Bladder microvascular endothelial cell (primary cell): ENCODE results near the gene RBM22. TPM values are rescaled to one million over a fixed set of nuclear protein-coding genes. Genes with fewer than 3 reads are reported as not detected.

ENCODE experiments used
- total RNA-seq: library from RNA; depleted of rRNA; stranded (reverse); fragments of >200 nt; gene quantifications from 2 replicates; pipeline ENCODE4 v1.2.3, GENCODE V29; 2014

Gene RBM22
- 14.2 and 27.4 TPM in 2 replicates for total RNA-seq

DNA sequence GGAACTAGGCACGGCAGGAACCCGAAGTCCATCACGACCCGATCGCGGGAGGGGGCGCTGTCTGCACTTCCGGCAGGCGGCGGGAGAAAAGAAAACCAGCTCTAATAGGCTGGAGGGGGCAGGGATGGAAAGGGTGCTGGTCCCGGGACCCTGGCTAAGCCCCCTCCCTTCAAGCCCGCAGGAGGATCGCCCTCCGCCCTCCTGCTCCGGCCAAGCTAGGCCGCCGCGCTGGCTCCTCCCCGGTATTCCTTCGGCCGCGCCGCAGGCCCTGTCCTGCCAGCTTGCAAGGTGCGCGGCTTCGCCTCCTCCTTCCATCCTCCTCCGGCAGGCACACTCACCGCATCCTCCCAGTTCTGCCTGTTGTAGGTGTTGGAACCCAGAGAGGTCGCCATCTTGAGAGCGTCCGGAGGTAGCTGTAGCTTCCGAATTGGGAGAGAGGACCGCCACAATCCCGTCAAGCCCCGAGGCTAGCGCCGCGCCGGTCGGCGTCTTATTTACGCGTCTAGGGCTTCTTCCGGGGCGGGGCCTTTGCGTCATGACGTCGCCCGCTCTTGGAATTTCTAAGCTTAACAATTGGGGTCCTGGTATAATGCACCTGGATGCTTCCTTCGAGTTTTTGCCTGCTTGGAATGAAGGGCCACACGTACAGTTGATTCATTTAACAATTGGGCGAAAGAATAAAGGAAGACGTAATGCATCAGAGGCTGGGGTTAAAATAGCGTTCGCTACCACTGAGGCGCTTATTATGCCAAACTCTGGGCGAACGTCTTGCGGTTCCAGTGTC is at the start of gene RBM22:
Gene RBM22 (minus strand): TSS at position 469 of the 784 bp plus-strand sequence. CDS start 77 bp downstream, at position 392.

DNA sequence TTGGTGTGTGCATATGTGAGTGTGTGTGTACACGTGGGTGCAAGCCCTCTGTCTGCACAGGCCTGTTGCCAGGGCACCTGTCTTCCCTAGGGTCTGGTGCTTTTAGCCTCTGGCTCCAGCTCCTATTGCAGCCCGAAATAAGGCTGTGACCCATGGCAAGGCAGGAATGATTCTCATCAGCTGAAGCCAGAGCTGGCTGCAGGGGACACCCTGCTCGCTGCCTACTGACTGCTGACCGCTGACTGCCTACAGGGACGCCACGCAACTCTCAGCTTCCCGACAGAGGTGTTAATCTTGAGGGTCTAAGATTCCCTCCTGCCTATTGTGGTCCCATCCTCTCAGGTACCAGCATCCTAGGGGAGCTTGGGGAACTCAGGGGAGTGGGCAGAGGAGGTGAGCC is 39.8 kb downstream of the RBM22 start, which contains the start of gene MYOZ3:
Gene MYOZ3 (plus strand): TSS at position 166 of the 400 bp plus-strand sequence. CDS start 1,691 bp downstream, outside the sequence.

Other genes with a start within 250 kb of the RBM22 start
- 33.5 and 57.0 TPM in 2 replicates for gene NDST1, start 192.9 kb downstream of the RBM22 start, total RNA-seq
- gene SYNPO, start 60.4 kb downstream of the RBM22 start, total RNA-seq = 7.1 and 30.4 TPM in 2 replicates
- gene MYOZ3, start 39.8 kb downstream of the RBM22 start, total RNA-seq = 0.16 and 0.88 TPM in 2 replicates
- gene DCTN4, start 58.0 kb upstream of the RBM22 start, total RNA-seq = 17.2 and 36.2 TPM in 2 replicates
- 1.1 and 2.6 TPM in 2 replicates for gene SMIM3, start 77.7 kb upstream of the RBM22 start, total RNA-seq
- not detected in 2 replicates for gene IRGM, start 145.5 kb upstream of the RBM22 start, total RNA-seq
- 4.2 and 9.8 TPM in 2 replicates for gene ZNF300, start 203.9 kb upstream of the RBM22 start, total RNA-seq